ENCODE measurements around the gene SCP2.

DNA sequence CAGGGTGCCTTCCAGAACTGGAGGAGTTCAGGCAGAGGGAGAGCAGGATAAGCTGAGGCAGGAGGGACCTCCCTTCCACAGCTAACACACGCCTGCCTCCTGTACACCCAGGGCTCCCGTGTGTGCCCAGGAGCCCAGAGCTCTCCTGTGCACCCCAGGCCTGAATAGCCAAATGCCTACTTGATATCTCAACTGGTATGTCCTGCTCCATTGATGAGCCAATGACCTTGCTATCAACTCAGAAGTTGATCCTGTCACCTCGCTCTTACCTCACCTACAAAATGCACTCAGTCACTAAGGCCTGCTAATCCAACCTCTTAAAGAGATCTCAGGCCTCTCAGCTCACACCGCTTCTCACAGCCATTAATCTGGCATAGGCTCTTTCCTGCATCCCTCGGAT, 12.6 kb upstream of the SCP2 start:
- TF ChIP-seq ESRRG (CRISPR knock-in tag; IDR thresholded peaks at IDR 0.05) (no peak), ZFP3 (CRISPR knock-in tag; IDR thresholded peaks at IDR 0.05) (no peak), TCF4 (CRISPR knock-in tag; IDR thresholded peaks at IDR 0.05; ENCODE audit: borderline replicate concordance) (no peak), ZNF8 (CRISPR knock-in tag; IDR thresholded peaks at IDR 0.05) (no peak), ISL1 (CRISPR knock-in tag; IDR thresholded peaks at IDR 0.05) (no peak), ARNTL (CRISPR knock-in tag; IDR thresholded peaks at IDR 0.05; ENCODE audit: borderline replicate concordance, low read depth) (no peak)

Data from SK-N-SH treated with all-trans-retinoic acid at 6 μM for 48 hours (cell line).